ENCODE results near the gene RNASE13.

- TF ChIP-seq CTCF (IDR thresholded peaks at IDR 0.05): no peak
- no peak for TF ChIP-seq POLR2A (IDR thresholded peaks at IDR 0.05)
These were observed 32.4 kb upstream of the RNASE13 start for GRCh38 chr14:21066882-21067502.

All from body of pancreas (tissue), 4 donors.